WTC11 (cell line): Measurements from ENCODE around the gene IAH1. TPM values are rescaled to one million over a fixed set of nuclear protein-coding genes. Genes with fewer than 3 reads are reported as not detected.

Experiments used
- ATAC-seq: fragments of 200-7000 bp; cut with Tn5 transposase; 2 replicates; pipeline ENCODE4 v1.10.0; 2021; ENCODE audit warnings: mild to moderate bottlenecking, moderate library complexity
- CTCF ChIA-PET: fragments of 300-600 bp; sonication (Branson Sonifier 250); formaldehyde crosslinking; loops from one replicate; lab custom pipeline; 2021; ENCODE audit warnings: antibody characterized with exemption; lab: Charles Lee
- POLR2A ChIA-PET: fragments of 350-600 bp; sonication (Branson Sonifier 250); formaldehyde crosslinking; loops from one replicate; lab custom pipeline; 2021; ENCODE audit warnings: antibody characterized with exemption; lab: Charles Lee
- DNase-seq: peaks from one replicate; pipeline ENCODE4 v3.0.0; 2021; ENCODE audit warnings: low spot score
- H3K27ac Mint-ChIP-seq: 2 replicates; pipeline ENCODE4 v1.8.0; 2021; ENCODE audit warnings: mixed read lengths
- H3K27me3 Mint-ChIP-seq: 2 replicates; pipeline ENCODE4 v1.8.0; 2021; ENCODE audit warnings: low read depth, mild to moderate bottlenecking, moderate library complexity, mixed read lengths
- H3K36me3 Mint-ChIP-seq: 2 replicates; pipeline ENCODE4 v1.8.0; 2021; ENCODE audit warnings: mixed read lengths
- H3K4me1 Mint-ChIP-seq: 2 replicates; pipeline ENCODE4 v1.8.0; 2022; ENCODE audit warnings: mixed read lengths
- H3K4me3 Mint-ChIP-seq: 2 replicates; pipeline ENCODE4 v1.8.0; 2021; ENCODE audit warnings: mild to moderate bottlenecking, moderate library complexity, mixed read lengths
- H3K9me3 Mint-ChIP-seq: 2 replicates; pipeline ENCODE4 v1.8.0; 2021; ENCODE audit warnings: mixed read lengths
- ARID4B ChIP-seq: sonication (generic); formaldehyde crosslinking; IDR thresholded peaks from 2 replicates; pipeline ENCODE4 v1.8.0; 2023; ENCODE audit warnings: missing genetic modification reagents, mild to moderate bottlenecking, borderline replicate concordance
- ATF6 ChIP-seq: sonication (generic); formaldehyde crosslinking; IDR thresholded peaks from 2 replicates; pipeline ENCODE4 v1.8.1; 2023; ENCODE audit warnings: mild to moderate bottlenecking, missing genetic modification reagents
- E2F5 ChIP-seq: sonication (generic); formaldehyde crosslinking; IDR thresholded peaks from 2 replicates; pipeline ENCODE4 v1.8.1; 2022; ENCODE audit warnings: mild to moderate bottlenecking, moderate library complexity, missing genetic modification reagents
- ELF4 ChIP-seq: sonication (generic); formaldehyde crosslinking; IDR thresholded peaks from 2 replicates; pipeline ENCODE4 v1.8.1; 2022; ENCODE audit warnings: low read depth, mild to moderate bottlenecking, moderate library complexity, missing genetic modification reagents
- ESRRA ChIP-seq: sonication (generic); formaldehyde crosslinking; IDR thresholded peaks from 2 replicates; pipeline ENCODE4 v1.8.1; 2022; ENCODE audit warnings: mild to moderate bottlenecking, missing genetic modification reagents, borderline replicate concordance
- FOXK1 ChIP-seq: sonication (generic); formaldehyde crosslinking; IDR thresholded peaks from 2 replicates; pipeline ENCODE4 v1.8.0; 2022; ENCODE audit warnings: mild to moderate bottlenecking, moderate library complexity, missing genetic modification reagents
- GTF2I ChIP-seq: fragments of 250-450 bp; sonication (Bioruptor Pico); conservative IDR thresholded peaks from 2 replicates; pipeline ENCODE4 v1.4.0; 2021; ENCODE audit warnings: mild to moderate bottlenecking
- IRF1 ChIP-seq: sonication (generic); formaldehyde crosslinking; IDR thresholded peaks from 2 replicates; pipeline ENCODE4 v1.8.0; 2023; ENCODE audit warnings: missing genetic modification reagents
- KAT7 ChIP-seq: sonication (generic); formaldehyde crosslinking; IDR thresholded peaks from 2 replicates; pipeline ENCODE4 v1.8.1; 2023; ENCODE audit warnings: missing genetic modification reagents, mild to moderate bottlenecking, borderline replicate concordance
- MAX ChIP-seq: sonication (generic); formaldehyde crosslinking; IDR thresholded peaks from 2 replicates; pipeline ENCODE4 v1.8.0; 2022; ENCODE audit warnings: mild to moderate bottlenecking, missing genetic modification reagents
- PRDM15 ChIP-seq: sonication (generic); formaldehyde crosslinking; IDR thresholded peaks from 2 replicates; pipeline ENCODE4 v1.8.0; 2022; ENCODE audit warnings: missing genetic modification reagents
- PRRX2 ChIP-seq: fragments of 250-450 bp; sonication (Bioruptor Pico); IDR thresholded peaks from 2 replicates; pipeline ENCODE4 v1.8.0; 2021; ENCODE audit warnings: mild to moderate bottlenecking
- RORB ChIP-seq: fragments of 250-450 bp; sonication (Bioruptor Pico); IDR thresholded peaks from 2 replicates; pipeline ENCODE4 v1.9.0; 2021; ENCODE audit warnings: mild to moderate bottlenecking
- TCF7 ChIP-seq: sonication (generic); formaldehyde crosslinking; IDR thresholded peaks from 2 replicates; pipeline ENCODE4 v1.8.0; 2022; ENCODE audit warnings: mild to moderate bottlenecking, low read depth, missing genetic modification reagents, moderate library complexity
- ZBTB43 ChIP-seq: sonication (generic); formaldehyde crosslinking; IDR thresholded peaks from 2 replicates; pipeline ENCODE4 v1.8.1; 2023; ENCODE audit warnings: mild to moderate bottlenecking, missing genetic modification reagents
- ZNF425 ChIP-seq: fragments of 250-450 bp; sonication (Bioruptor Pico); conservative IDR thresholded peaks from 2 replicates; pipeline ENCODE4 v1.9.0; 2021; ENCODE audit warnings: mild to moderate bottlenecking
- total RNA-seq: library from RNA; stranded (reverse); gene quantifications from 3 replicates; pipeline ENCODE4 v1.2.3, GENCODE V29; 2021

Gene IAH1
- total RNA-seq, 1 experiment from 2014 or later = 14.4 TPM

GRCh38 chr2:9493478-9493877 lies 19.1 kb downstream of the IAH1 start (continued):
- no peak for TF ChIP-seq ARID4B (CRISPR knock-in tag)
- TF ChIP-seq PRRX2 = no peak
- TF ChIP-seq RORB = no peak
- TF ChIP-seq KAT7 = no peak
- no peak for TF ChIP-seq ZNF425 (CRISPR knock-in tag)
- TF ChIP-seq ATF6 = no peak
- TF ChIP-seq IRF1 (CRISPR knock-in tag) = no peak
- TF ChIP-seq MAX = no peak
- no peak for TF ChIP-seq PRDM15

GRCh38 chr2:9494081-9494480 lies 19.7 kb downstream of the IAH1 start:
- H3K4me3 Mint-ChIP-seq = no peak overlapping the region
- no peak for DNase-seq
- ChIA-PET CTCF (no interaction called here), POLR2A (no interaction called here)
- no peaks in the 10 kb centered on the region for H3K9me3 Mint-ChIP-seq
- H3K27ac Mint-ChIP-seq = no peak overlapping the region
- 0 out of 2 replicates have a peak, but pooled peaks cover 5% of the 10 kb centered on the region for H3K4me1 Mint-ChIP-seq
- no peaks in the 10 kb centered on the region for H3K27me3 Mint-ChIP-seq
- TF ChIP-seq GTF2I (CRISPR knock-in tag) (no peak), ELF4 (CRISPR knock-in tag) (no peak), ZBTB43 (CRISPR knock-in tag) (no peak), E2F5 (CRISPR knock-in tag) (no peak), TCF7 (CRISPR knock-in tag) (no peak), ESRRA (CRISPR knock-in tag) (no peak), FOXK1 (CRISPR knock-in tag) (no peak)
- no peak for ATAC-seq
- H3K36me3 Mint-ChIP-seq = peaks cover 55% of the 10 kb centered on the region
